WTC11 (cell line): ENCODE results near the gene RBM19. TPM values are rescaled to one million over a fixed set of nuclear protein-coding genes. Genes with fewer than 3 reads are reported as not detected.

ENCODE experiments used
- ATAC-seq: fragments of 200-7000 bp; cut with Tn5 transposase; 2 replicates; pipeline ENCODE4 v1.10.0; 2021; ENCODE audit warnings: mild to moderate bottlenecking, moderate library complexity
- CTCF ChIA-PET: fragments of 300-600 bp; sonication (Branson Sonifier 250); formaldehyde crosslinking; loops from one replicate; lab custom pipeline; 2021; ENCODE audit warnings: antibody characterized with exemption; lab: Charles Lee
- POLR2A ChIA-PET: fragments of 350-600 bp; sonication (Branson Sonifier 250); formaldehyde crosslinking; loops from one replicate; lab custom pipeline; 2021; ENCODE audit warnings: antibody characterized with exemption; lab: Charles Lee
- DNase-seq: peaks from one replicate; pipeline ENCODE4 v3.0.0; 2021; ENCODE audit warnings: low spot score
- H3K27ac Mint-ChIP-seq: 2 replicates; pipeline ENCODE4 v1.8.0; 2021; ENCODE audit warnings: mixed read lengths
- H3K27me3 Mint-ChIP-seq: 2 replicates; pipeline ENCODE4 v1.8.0; 2021; ENCODE audit warnings: low read depth, mild to moderate bottlenecking, moderate library complexity, mixed read lengths
- H3K36me3 Mint-ChIP-seq: 2 replicates; pipeline ENCODE4 v1.8.0; 2021; ENCODE audit warnings: mixed read lengths
- H3K4me1 Mint-ChIP-seq: 2 replicates; pipeline ENCODE4 v1.8.0; 2022; ENCODE audit warnings: mixed read lengths
- H3K4me3 Mint-ChIP-seq: 2 replicates; pipeline ENCODE4 v1.8.0; 2021; ENCODE audit warnings: mild to moderate bottlenecking, moderate library complexity, mixed read lengths
- H3K9me3 Mint-ChIP-seq: 2 replicates; pipeline ENCODE4 v1.8.0; 2021; ENCODE audit warnings: mixed read lengths
- ARID4B ChIP-seq: sonication (generic); formaldehyde crosslinking; IDR thresholded peaks from 2 replicates; pipeline ENCODE4 v1.8.0; 2023; ENCODE audit warnings: missing genetic modification reagents, mild to moderate bottlenecking, borderline replicate concordance
- CBFB ChIP-seq: sonication (generic); formaldehyde crosslinking; IDR thresholded peaks from 2 replicates; pipeline ENCODE4 v1.8.1; 2022; ENCODE audit warnings: mild to moderate bottlenecking, low read depth, missing genetic modification reagents
- CREM ChIP-seq: sonication (generic); formaldehyde crosslinking; IDR thresholded peaks from 2 replicates; pipeline ENCODE4 v1.8.1; 2022; ENCODE audit warnings: mild to moderate bottlenecking, missing genetic modification reagents, moderate library complexity
- EMX1 ChIP-seq: fragments of 250-450 bp; sonication (Bioruptor Pico); IDR thresholded peaks from 2 replicates; pipeline ENCODE4 v1.8.0; 2021; ENCODE audit warnings: mild to moderate bottlenecking
- ETV6 ChIP-seq: sonication (generic); formaldehyde crosslinking; IDR thresholded peaks from 2 replicates; pipeline ENCODE4 v1.8.1; 2022; ENCODE audit warnings: mild to moderate bottlenecking, missing genetic modification reagents
- GRHL2 ChIP-seq: fragments of 250-450 bp; sonication (Bioruptor Pico); IDR thresholded peaks from 2 replicates; pipeline ENCODE4 v1.8.0; 2022; ENCODE audit warnings: mild to moderate bottlenecking, moderate library complexity; ENCODE audit not compliant: insufficient replicate concordance, severe bottlenecking
- HMGXB4 ChIP-seq: sonication (generic); formaldehyde crosslinking; IDR thresholded peaks from 2 replicates; pipeline ENCODE4 v1.8.1; 2023; ENCODE audit warnings: mild to moderate bottlenecking, moderate library complexity, missing genetic modification reagents
- IRF2 ChIP-seq: sonication (generic); formaldehyde crosslinking; IDR thresholded peaks from 2 replicates; pipeline ENCODE4 v1.8.0; 2022; ENCODE audit warnings: low read depth, missing genetic modification reagents, borderline replicate concordance
- JAZF1 ChIP-seq: fragments of 250-450 bp; sonication (Bioruptor Pico); IDR thresholded peaks from 2 replicates; pipeline ENCODE4 v1.9.0; 2021; ENCODE audit warnings: moderate library complexity, mild to moderate bottlenecking, inconsistent platforms
- MAX ChIP-seq: sonication (generic); formaldehyde crosslinking; IDR thresholded peaks from 2 replicates; pipeline ENCODE4 v1.8.0; 2022; ENCODE audit warnings: mild to moderate bottlenecking, missing genetic modification reagents
- NR1H2 ChIP-seq: sonication (generic); formaldehyde crosslinking; IDR thresholded peaks from 2 replicates; pipeline ENCODE4 v1.9.0; 2021; ENCODE audit warnings: mild to moderate bottlenecking, moderate library complexity, missing genetic modification reagents
- NR3C1 ChIP-seq: sonication (generic); formaldehyde crosslinking; conservative IDR thresholded peaks from 2 replicates; pipeline ENCODE4 v1.8.1; 2023; ENCODE audit warnings: low read depth, mild to moderate bottlenecking, missing genetic modification reagents
- SMAD3 ChIP-seq: sonication (generic); formaldehyde crosslinking; IDR thresholded peaks from 2 replicates; pipeline ENCODE4 v1.8.0; 2022; ENCODE audit warnings: missing genetic modification reagents, mild to moderate bottlenecking, borderline replicate concordance
- SMAD4 ChIP-seq: sonication (generic); formaldehyde crosslinking; IDR thresholded peaks from 2 replicates; pipeline ENCODE4 v1.8.0; 2022; ENCODE audit warnings: mild to moderate bottlenecking, missing genetic modification reagents
- SOX15 ChIP-seq: fragments of 250-450 bp; sonication (Bioruptor Pico); IDR thresholded peaks from 2 replicates; pipeline ENCODE4 v1.9.0; 2021; ENCODE audit warnings: mild to moderate bottlenecking
- ZBTB43 ChIP-seq: sonication (generic); formaldehyde crosslinking; IDR thresholded peaks from 2 replicates; pipeline ENCODE4 v1.8.1; 2023; ENCODE audit warnings: mild to moderate bottlenecking, missing genetic modification reagents
- ZNF121 ChIP-seq: sonication (generic); formaldehyde crosslinking; IDR thresholded peaks from 2 replicates; pipeline ENCODE4 v1.8.0; 2023; ENCODE audit warnings: missing genetic modification reagents
- ZNF232 ChIP-seq: sonication (generic); formaldehyde crosslinking; IDR thresholded peaks from 2 replicates; pipeline ENCODE4 v1.8.0; 2022; ENCODE audit warnings: mild to moderate bottlenecking, missing genetic modification reagents
- ZNF281 ChIP-seq: sonication (generic); formaldehyde crosslinking; IDR thresholded peaks from 2 replicates; pipeline ENCODE4 v1.8.0; 2023; ENCODE audit warnings: mild to moderate bottlenecking, missing genetic modification reagents
- ZNF396 ChIP-seq: fragments of 250-450 bp; sonication (Bioruptor Pico); IDR thresholded peaks from 2 replicates; pipeline ENCODE4 v1.8.0; 2021; ENCODE audit warnings: mild to moderate bottlenecking, moderate library complexity, borderline replicate concordance
- total RNA-seq: library from RNA; stranded (reverse); gene quantifications from 3 replicates; pipeline ENCODE4 v1.2.3, GENCODE V29; 2021
- TF ChIP-seq, protein P1 (sequence below): sonication (generic); formaldehyde crosslinking; IDR thresholded peaks from 2 replicates; pipeline ENCODE4 v1.8.0; 2022; ENCODE audit warnings: mild to moderate bottlenecking, missing genetic modification reagents
- TF ChIP-seq, protein P2 (sequence below): sonication (generic); formaldehyde crosslinking; IDR thresholded peaks from 2 replicates; pipeline ENCODE4 v1.8.1; 2023; ENCODE audit warnings: mild to moderate bottlenecking, missing genetic modification reagents, moderate library complexity

RBM19 gene
- total RNA-seq, 1 experiment from 2014 or later, result 60.1 TPM

GRCh38 chr12:113924341-113924740, 41.8 kb downstream of the RBM19 start:
- peaks cover 6% of the 10 kb centered on the region for H3K4me1 Mint-ChIP-seq
- no peaks in the 10 kb centered on the region for H3K27me3 Mint-ChIP-seq
- H3K4me3 Mint-ChIP-seq, result no peak overlapping the region
- H3K36me3 Mint-ChIP-seq, result peaks cover 28% of the 10 kb centered on the region
- CTCF ChIA-PET, result no interaction called here
- no peak overlapping the region for H3K27ac Mint-ChIP-seq
- ATAC-seq (no peak), DNase-seq (no peak)
- H3K9me3 Mint-ChIP-seq, result no peaks in the 10 kb centered on the region
- POLR2A ChIA-PET, result no interaction called here
- TF ChIP-seq ETV6 (CRISPR knock-in tag), result no peak
- TF ChIP-seq MAX (CRISPR knock-in tag), result no peak
- no peak for TF ChIP-seq NR3C1 (CRISPR knock-in tag)
- no peak for TF ChIP-seq GRHL2 (CRISPR knock-in tag)
- TF ChIP-seq ZNF281 (CRISPR knock-in tag), result no peak
- no peak for TF ChIP-seq CREM (CRISPR knock-in tag)
- no peak for TF ChIP-seq ARID4B (CRISPR knock-in tag)
- TF ChIP-seq SOX15 (CRISPR knock-in tag), result no peak
- TF ChIP-seq CBFB (CRISPR knock-in tag), result no peak
- TF ChIP-seq SMAD3, result no peak
- no peak for TF ChIP-seq ZNF396 (CRISPR knock-in tag)
- no peak for TF ChIP-seq EMX1
- no peak for TF ChIP-seq ZBTB43 (CRISPR knock-in tag)
- no peak for TF ChIP-seq HMGXB4
- no peak for TF ChIP-seq ZNF232 (CRISPR knock-in tag)
- no peak for TF ChIP-seq IRF2 (CRISPR knock-in tag)

- no peak for DNase-seq
- POLR2A ChIA-PET, result no interaction called here
- Mint-ChIP-seq H3K4me3 (no peak overlapping the region), H3K4me1 (no peaks in the 10 kb centered on the region), H3K27ac (no peak overlapping the region), H3K36me3 (peaks cover 25% of the 10 kb centered on the region), H3K27me3 (no peaks in the 10 kb centered on the region), H3K9me3 (no peaks in the 10 kb centered on the region)
- CTCF ChIA-PET, result no interaction called here
- ATAC-seq, result no peak
- TF ChIP-seq SMAD4 (no peak), ZNF121 (CRISPR knock-in tag) (no peak), NR1H2 (CRISPR knock-in tag) (no peak), JAZF1 (CRISPR knock-in tag) (no peak), ZBTB43 (CRISPR knock-in tag) (no peak), SOX15 (CRISPR knock-in tag) (no peak)
- TF ChIP-seq, protein P1, sequence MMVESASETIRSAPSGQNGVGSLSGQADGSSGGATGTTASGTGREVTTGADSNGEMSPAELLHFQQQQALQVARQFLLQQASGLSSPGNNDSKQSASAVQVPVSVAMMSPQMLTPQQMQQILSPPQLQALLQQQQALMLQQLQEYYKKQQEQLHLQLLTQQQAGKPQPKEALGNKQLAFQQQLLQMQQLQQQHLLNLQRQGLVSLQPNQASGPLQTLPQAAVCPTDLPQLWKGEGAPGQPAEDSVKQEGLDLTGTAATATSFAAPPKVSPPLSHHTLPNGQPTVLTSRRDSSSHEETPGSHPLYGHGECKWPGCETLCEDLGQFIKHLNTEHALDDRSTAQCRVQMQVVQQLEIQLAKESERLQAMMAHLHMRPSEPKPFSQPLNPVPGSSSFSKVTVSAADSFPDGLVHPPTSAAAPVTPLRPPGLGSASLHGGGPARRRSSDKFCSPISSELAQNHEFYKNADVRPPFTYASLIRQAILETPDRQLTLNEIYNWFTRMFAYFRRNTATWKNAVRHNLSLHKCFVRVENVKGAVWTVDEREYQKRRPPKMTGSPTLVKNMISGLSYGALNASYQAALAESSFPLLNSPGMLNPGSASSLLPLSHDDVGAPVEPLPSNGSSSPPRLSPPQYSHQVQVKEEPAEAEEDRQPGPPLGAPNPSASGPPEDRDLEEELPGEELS, result no peak
- TF ChIP-seq, protein P2, sequence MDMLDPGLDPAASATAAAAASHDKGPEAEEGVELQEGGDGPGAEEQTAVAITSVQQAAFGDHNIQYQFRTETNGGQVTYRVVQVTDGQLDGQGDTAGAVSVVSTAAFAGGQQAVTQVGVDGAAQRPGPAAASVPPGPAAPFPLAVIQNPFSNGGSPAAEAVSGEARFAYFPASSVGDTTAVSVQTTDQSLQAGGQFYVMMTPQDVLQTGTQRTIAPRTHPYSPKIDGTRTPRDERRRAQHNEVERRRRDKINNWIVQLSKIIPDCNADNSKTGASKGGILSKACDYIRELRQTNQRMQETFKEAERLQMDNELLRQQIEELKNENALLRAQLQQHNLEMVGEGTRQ (CRISPR knock-in tag), result no peak
Observed at GRCh38 chr12:113923251-113923650, 42.9 kb downstream of the RBM19 start.
